ENCODE results near the gene DKK2. TPM values are rescaled to one million over a fixed set of nuclear protein-coding genes. Genes with fewer than 3 reads are reported as not detected.

DKK2 gene
- total and polyA plus RNA-seq, 2 donors = 0.63 to 27.3 TPM

GRCh38 chr4:106993827-106994226 lies 42.3 kb downstream of the DKK2 start:
- peak; percentile 6 for DNase-seq (ENCODE audit: extremely low spot score)
- WGBS = 31% methylated on average over 4 of the region's 4 CpGs
- H3K4me1 ChIP-seq (ENCODE audit: insufficient read depth) = no peaks in the 10 kb centered on the region
- no peak overlapping the region for H3K27ac ChIP-seq (ENCODE audit: low read depth)
- H3K36me3 ChIP-seq (ENCODE audit: insufficient read depth) = no peaks in the 10 kb centered on the region
- no peak overlapping the region for H3K4me3 ChIP-seq (ENCODE audit: low read depth, low read length)

GRCh38 chr4:106987311-106987710 lies 48.8 kb downstream of the DKK2 start:
- Histone ChIP-seq H3K4me1 (ENCODE audit: insufficient read depth) (no peaks in the 10 kb centered on the region), H3K27ac (ENCODE audit: low read depth) (no peak overlapping the region), H3K4me3 (ENCODE audit: low read depth, low read length) (no peak overlapping the region), H3K36me3 (ENCODE audit: insufficient read depth) (no peaks in the 10 kb centered on the region)
- DNase-seq (ENCODE audit: extremely low spot score) = no peak
- 70% methylated on average over 2 of the region's 2 CpGs for WGBS

- H3K27ac ChIP-seq (ENCODE audit: low read depth) = no peak overlapping the region
- H3K4me3 ChIP-seq (ENCODE audit: low read depth, low read length) = no peak overlapping the region
- DNase-seq (ENCODE audit: extremely low spot score) = no peak
- H3K36me3 ChIP-seq (ENCODE audit: insufficient read depth) = no peaks in the 10 kb centered on the region
- H3K4me1 ChIP-seq (ENCODE audit: insufficient read depth) = no peaks in the 10 kb centered on the region
- WGBS = 54% methylated on average over 1 of the region's 1 CpG
Observed at GRCh38 chr4:106986486-106986885, 49.6 kb downstream of the DKK2 start.

- no peak overlapping the region for H3K4me3 ChIP-seq (ENCODE audit: low read depth, low read length)
- 87% methylated on average over 3 of the region's 3 CpGs for WGBS
- H3K27ac ChIP-seq (ENCODE audit: low read depth) = no peak overlapping the region
- DNase-seq (ENCODE audit: extremely low spot score) = no peak
- H3K36me3 ChIP-seq (ENCODE audit: insufficient read depth) = no peaks in the 10 kb centered on the region
- no peaks in the 10 kb centered on the region for H3K4me1 ChIP-seq (ENCODE audit: insufficient read depth)
Observed at GRCh38 chr4:106985830-106986229, 50.3 kb downstream of the DKK2 start.

GRCh38 chr4:106982711-106983211 lies 53.4 kb downstream of the DKK2 start:
- Histone ChIP-seq H3K4me3 (ENCODE audit: low read depth, low read length) (no peak overlapping the region), H3K4me1 (ENCODE audit: insufficient read depth) (no peaks in the 10 kb centered on the region), H3K27ac (ENCODE audit: low read depth) (no peak overlapping the region), H3K36me3 (ENCODE audit: insufficient read depth) (no peaks in the 10 kb centered on the region)
- 91% methylated on average over 1 of the region's 1 CpG for WGBS
- no peak for DNase-seq (ENCODE audit: extremely low spot score)

GRCh38 chr4:106981431-106981830 lies 54.7 kb downstream of the DKK2 start:
- DNase-seq (ENCODE audit: extremely low spot score) = no peak
- no peak overlapping the region for H3K4me3 ChIP-seq (ENCODE audit: low read depth, low read length)
- no peaks in the 10 kb centered on the region for H3K36me3 ChIP-seq (ENCODE audit: insufficient read depth)
- no peaks in the 10 kb centered on the region for H3K4me1 ChIP-seq (ENCODE audit: insufficient read depth)
- H3K27ac ChIP-seq (ENCODE audit: low read depth) = no peak overlapping the region

GRCh38 chr4:106979476-106979875 lies 56.6 kb downstream of the DKK2 start:
- no peaks in the 10 kb centered on the region for H3K4me1 ChIP-seq (ENCODE audit: insufficient read depth)
- 81% methylated on average over 4 of the region's 4 CpGs for WGBS
- H3K4me3 ChIP-seq (ENCODE audit: low read depth, low read length) = no peak overlapping the region
- no peak for DNase-seq (ENCODE audit: extremely low spot score)
- H3K36me3 ChIP-seq (ENCODE audit: insufficient read depth) = no peaks in the 10 kb centered on the region
- H3K27ac ChIP-seq (ENCODE audit: low read depth) = no peak overlapping the region

- WGBS = 76% methylated on average over 14 of the region's 14 CpGs
- H3K4me1 ChIP-seq (ENCODE audit: insufficient read depth) = no peaks in the 10 kb centered on the region
- no peak for DNase-seq (ENCODE audit: extremely low spot score)
- no peaks in the 10 kb centered on the region for H3K36me3 ChIP-seq (ENCODE audit: insufficient read depth)
- H3K27ac ChIP-seq (ENCODE audit: low read depth) = no peak overlapping the region
- H3K4me3 ChIP-seq (ENCODE audit: low read depth, low read length) = no peak overlapping the region
Observed at GRCh38 chr4:106978046-106978774, 57.9 kb downstream of the DKK2 start.

GRCh38 chr4:106971636-106972035 lies 64.5 kb downstream of the DKK2 start:
- DNase-seq (ENCODE audit: extremely low spot score) = no peak
- 80% methylated on average over 1 of the region's 1 CpG for WGBS
- Histone ChIP-seq H3K4me1 (ENCODE audit: insufficient read depth) (no peaks in the 10 kb centered on the region), H3K27ac (ENCODE audit: low read depth) (no peak overlapping the region), H3K4me3 (ENCODE audit: low read depth, low read length) (no peak overlapping the region), H3K36me3 (ENCODE audit: insufficient read depth) (no peaks in the 10 kb centered on the region)

- WGBS = 66% methylated on average over 2 of the region's 2 CpGs
- H3K4me1 ChIP-seq (ENCODE audit: insufficient read depth) = no peaks in the 10 kb centered on the region
- DNase-seq (ENCODE audit: extremely low spot score) = no peak
Observed at GRCh38 chr4:106967892-106968291, 68.2 kb downstream of the DKK2 start.

GRCh38 chr4:106953036-106953705 lies 82.9 kb downstream of the DKK2 start:
- 48% methylated on average over 3 of the region's 3 CpGs for WGBS

More at GRCh38 chr4:106967892-106968291, 68.2 kb downstream of the DKK2 start:
- Histone ChIP-seq H3K36me3 (ENCODE audit: insufficient read depth) (no peaks in the 10 kb centered on the region), H3K4me3 (ENCODE audit: low read depth, low read length) (no peak overlapping the region), H3K27ac (ENCODE audit: low read depth) (no peak overlapping the region)

GRCh38 chr4:106951891-106952290 lies 84.2 kb downstream of the DKK2 start:
- Histone ChIP-seq H3K4me1 (ENCODE audit: insufficient read depth) (no peaks in the 10 kb centered on the region), H3K4me3 (ENCODE audit: low read depth, low read length) (no peak overlapping the region), H3K36me3 (ENCODE audit: insufficient read depth) (no peaks in the 10 kb centered on the region), H3K27ac (ENCODE audit: low read depth) (no peak overlapping the region)
- no peak for DNase-seq (ENCODE audit: extremely low spot score)
- WGBS = 91% methylated on average over 2 of the region's 2 CpGs

More at GRCh38 chr4:106953036-106953705, 82.9 kb downstream of the DKK2 start:
- H3K27ac ChIP-seq (ENCODE audit: low read depth) = no peak overlapping the region
- no peaks in the 10 kb centered on the region for H3K4me1 ChIP-seq (ENCODE audit: insufficient read depth)
- H3K36me3 ChIP-seq (ENCODE audit: insufficient read depth) = no peaks in the 10 kb centered on the region
- no peak overlapping the region for H3K4me3 ChIP-seq (ENCODE audit: low read depth, low read length)
- no peak for DNase-seq (ENCODE audit: extremely low spot score)

- no peak for DNase-seq (ENCODE audit: extremely low spot score)
- Histone ChIP-seq H3K27ac (ENCODE audit: low read depth) (no peak overlapping the region), H3K4me3 (ENCODE audit: low read depth, low read length) (no peak overlapping the region), H3K36me3 (ENCODE audit: insufficient read depth) (no peaks in the 10 kb centered on the region), H3K4me1 (ENCODE audit: insufficient read depth) (no peaks in the 10 kb centered on the region)
- WGBS = 37% methylated on average over 1 of the region's 1 CpG
Observed at GRCh38 chr4:106941841-106942240, 94.3 kb downstream of the DKK2 start.

GRCh38 chr4:106930522-106930921 lies 105.6 kb downstream of the DKK2 start:
- DNase-seq (ENCODE audit: extremely low spot score) = no peak
- Histone ChIP-seq H3K27ac (ENCODE audit: low read depth) (no peak overlapping the region), H3K36me3 (ENCODE audit: insufficient read depth) (no peaks in the 10 kb centered on the region), H3K4me3 (ENCODE audit: low read depth, low read length) (no peak overlapping the region), H3K4me1 (ENCODE audit: insufficient read depth) (no peaks in the 10 kb centered on the region)
- 61% methylated on average over 6 of the region's 6 CpGs for WGBS
